OCI-LY1 (cell line): Measurements from ENCODE around the gene GOSR1.

Source experiments
- H2AFZ ChIP-seq: fragments of 200-600 bp; sonication (generic), shearing (Covaris generic); 2 replicates; pipeline ENCODE4 v1.6.0; 2014; ENCODE audit warnings: antibody characterized with exemption, mild to moderate bottlenecking, low read length
- H3F3A ChIP-seq: fragments of 200-600 bp; sonication (generic), shearing (Covaris generic); 2 replicates; pipeline ENCODE4 v1.6.0; 2014; ENCODE audit warnings: mild to moderate bottlenecking, antibody characterized with exemption, low read length, moderate library complexity; ENCODE audit not compliant: insufficient read depth
- H3K27ac ChIP-seq: fragments of 200-600 bp; sonication (generic); 2 replicates; pipeline ENCODE4 v1.5.1; 2014; ENCODE audit warnings: low read length, mixed run types, mild to moderate bottlenecking, low read depth; ENCODE audit not compliant: poor library complexity, severe bottlenecking
- H3K27me3 ChIP-seq: fragments of 200-600 bp; sonication (generic); 2 replicates; pipeline ENCODE4 v1.6.0; 2014; ENCODE audit warnings: antibody characterized with exemption, mild to moderate bottlenecking, low read length, moderate library complexity; ENCODE audit not compliant: insufficient read depth
- H3K36me3 ChIP-seq: fragments of 200-600 bp; sonication (generic); 2 replicates; pipeline ENCODE4 v1.6.1; 2014; ENCODE audit warnings: mild to moderate bottlenecking, antibody characterized with exemption, low read length, moderate library complexity, mixed read lengths; ENCODE audit not compliant: insufficient read depth
- H3K4me1 ChIP-seq: fragments of 200-600 bp; sonication (generic); 2 replicates; pipeline ENCODE4 v1.5.1; 2014; ENCODE audit warnings: mild to moderate bottlenecking, low read length, moderate library complexity; ENCODE audit not compliant: insufficient read depth, severe bottlenecking
- H3K4me2 ChIP-seq: fragments of 200-600 bp; sonication (generic), shearing (Covaris generic); 2 replicates; pipeline ENCODE4 v1.6.1; 2014; ENCODE audit warnings: low read length
- H3K4me3 ChIP-seq: fragments of 200-600 bp; sonication (generic); 2 replicates; pipeline ENCODE4 v1.5.1; 2014; ENCODE audit warnings: low read length, low read depth, mild to moderate bottlenecking, mixed read lengths; ENCODE audit not compliant: poor library complexity, severe bottlenecking
- H3K79me2 ChIP-seq: fragments of 200-600 bp; shearing (Covaris generic); 2 replicates; pipeline ENCODE4 v1.6.1; 2016; ENCODE audit warnings: mixed run types, low read length, mixed read lengths; ENCODE audit not compliant: insufficient read depth
- H3K9ac ChIP-seq: fragments of 200-600 bp; sonication (generic), shearing (Covaris generic); 2 replicates; pipeline ENCODE4 v1.6.1; 2014; ENCODE audit warnings: mild to moderate bottlenecking, low read length, mixed read lengths
- H3K9me2 ChIP-seq: fragments of 200-600 bp; sonication (generic), shearing (Covaris generic); 2 replicates; pipeline ENCODE4 v1.6.1; 2014; ENCODE audit warnings: low read depth, mild to moderate bottlenecking, low read length, mixed read lengths
- H3K9me3 ChIP-seq: fragments of 200-600 bp; shearing (Covaris generic); 2 replicates; pipeline ENCODE4 v1.6.1; 2014; ENCODE audit warnings: low read length, mixed read lengths
- H4K20me1 ChIP-seq: fragments of 200-600 bp; sonication (generic), shearing (Covaris generic); 2 replicates; pipeline ENCODE4 v1.6.0; 2016; ENCODE audit warnings: mild to moderate bottlenecking, low read length; ENCODE audit not compliant: insufficient read depth
- CTCF ChIP-seq: fragments of 200-600 bp; sonication (generic), shearing (Covaris generic); IDR thresholded peaks from 2 replicates; pipeline ENCODE4 v1.5.1; 2017; ENCODE audit warnings: mild to moderate bottlenecking, antibody characterized with exemption, low read length, moderate library complexity, mixed read lengths
- EZH2 ChIP-seq: fragments of 200-600 bp; sonication (generic), shearing (Covaris generic); IDR thresholded peaks from 2 replicates; pipeline ENCODE4 v1.8.0; 2017; ENCODE audit warnings: borderline replicate concordance, mixed run types, mild to moderate bottlenecking, antibody characterized with exemption, low read length, moderate library complexity, mixed read lengths

Gene GOSR1

DNA sequence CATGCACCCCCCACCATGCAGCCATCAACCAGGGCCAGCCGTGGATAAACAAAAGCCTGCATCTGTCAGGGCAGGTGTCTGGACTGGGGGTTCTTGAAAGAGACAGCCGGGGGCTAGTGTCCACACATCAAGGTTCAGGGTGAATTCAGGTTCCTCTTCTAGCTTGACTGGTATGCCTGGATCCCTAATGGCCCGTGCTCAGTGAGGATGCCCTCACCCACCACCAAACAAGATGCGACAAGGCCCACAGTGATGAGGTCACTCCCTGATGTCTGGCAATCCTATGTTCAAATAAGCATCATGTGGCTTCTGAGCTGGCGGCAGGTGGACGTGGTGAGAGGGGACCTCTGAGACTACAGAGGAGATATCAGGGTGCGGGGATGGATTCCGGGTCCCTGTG lies 64.6 kb downstream of the GOSR1 start:
- Histone ChIP-seq H3K9me3 (no peaks in the 10 kb centered on the region), H3K9me2 (no peaks in the 10 kb centered on the region), H4K20me1 (no peaks in the 10 kb centered on the region), H3K79me2 (no peaks in the 10 kb centered on the region), H3K4me2 (no peak overlapping the region), H3K27ac (no peak overlapping the region), H3K27me3 (no peaks in the 10 kb centered on the region), H3K4me3 (no peak overlapping the region), H3K9ac (no peak overlapping the region), H3K4me1 (no peaks in the 10 kb centered on the region), H3F3A (no peaks in the 10 kb centered on the region), H2AFZ (no peak overlapping the region), H3K36me3 (no peaks in the 10 kb centered on the region)
- TF ChIP-seq CTCF = no peak
- TF ChIP-seq EZH2 = no peak

DNA sequence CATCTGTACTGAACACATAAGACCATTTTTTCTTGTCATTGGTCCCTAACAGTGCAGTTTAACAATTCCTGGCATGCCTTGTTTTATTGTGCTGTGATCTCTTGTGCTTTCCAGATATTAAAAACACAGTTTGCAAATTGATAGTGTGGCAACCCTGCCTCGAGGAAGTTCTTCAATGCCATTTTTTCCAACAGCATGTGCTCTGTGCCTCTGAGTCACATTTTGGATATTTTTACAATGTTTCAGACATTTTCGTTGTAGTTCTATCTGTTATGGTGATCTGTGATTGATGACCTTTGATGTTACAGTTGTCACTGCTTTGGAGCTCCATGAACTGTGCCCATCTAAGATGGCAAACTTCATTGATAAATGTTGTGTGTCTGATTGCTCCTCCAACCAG lies 66.2 kb downstream of the GOSR1 start:
- H3K4me3 ChIP-seq = no peak overlapping the region
- H3K9me2 ChIP-seq = no peaks in the 10 kb centered on the region

GRCh38 chr17:30545024-30545423 lies 67.8 kb downstream of the GOSR1 start:
- H3K27me3 ChIP-seq = 0 out of 2 replicates have a peak, but pooled peaks cover 5% of the 10 kb centered on the region
- no peaks in the 10 kb centered on the region for H3K4me1 ChIP-seq
- no peak for TF ChIP-seq EZH2
- no peak for TF ChIP-seq CTCF
- no peaks in the 10 kb centered on the region for H3K9me3 ChIP-seq
- H3K4me2 ChIP-seq = no peak overlapping the region
- H3K9ac ChIP-seq = no peak overlapping the region
- H3K36me3 ChIP-seq = no peaks in the 10 kb centered on the region
- H2AFZ ChIP-seq = no peak overlapping the region
- H3K27ac ChIP-seq = no peak overlapping the region
- no peaks in the 10 kb centered on the region for H4K20me1 ChIP-seq
- H3F3A ChIP-seq = no peaks in the 10 kb centered on the region
- H3K79me2 ChIP-seq = no peaks in the 10 kb centered on the region
- no peaks in the 10 kb centered on the region for H3K9me2 ChIP-seq
- H3K4me3 ChIP-seq = no peak overlapping the region

More for the DNA sequence above, 66.2 kb downstream of the GOSR1 start:
- no peaks in the 10 kb centered on the region for H3K79me2 ChIP-seq
- TF ChIP-seq CTCF (no peak), EZH2 (no peak)
- no peak overlapping the region for H3K9ac ChIP-seq
- H2AFZ ChIP-seq = no peak overlapping the region
- H3K4me1 ChIP-seq = no peaks in the 10 kb centered on the region
- H4K20me1 ChIP-seq = no peaks in the 10 kb centered on the region
- H3F3A ChIP-seq = no peaks in the 10 kb centered on the region
- H3K4me2 ChIP-seq = no peak overlapping the region
- no peaks in the 10 kb centered on the region for H3K27me3 ChIP-seq
- H3K36me3 ChIP-seq = no peaks in the 10 kb centered on the region
- H3K27ac ChIP-seq = no peak overlapping the region
- H3K9me3 ChIP-seq = no peaks in the 10 kb centered on the region
